Ovary (tissue), 9 donors: Measurements from ENCODE around the gene ZMIZ1. TPM values are rescaled to one million over a fixed set of nuclear protein-coding genes. Genes with fewer than 3 reads are reported as not detected.
A peak's percentile ranks its signal among the peaks of the same experiment; 100 is the strongest.

Experiments
- DNase-seq, 5 donors: peaks; one replicate each; pipeline ENCODE4 v3.0.0-alpha.2; 2019 to 2020
- H3K27ac ChIP-seq, 2 donors: fragments of 200-600 bp; one replicate each; pipeline versions ENCODE4 v1.5.1 to v1.8.0; 2019 to 2022
- H3K27me3 ChIP-seq: fragments of 200-600 bp; one replicate; pipeline ENCODE4 v1.8.0; 2022
- H3K36me3 ChIP-seq: fragments of 200-600 bp; sonication (generic); one replicate; pipeline ENCODE4 v1.5.1; 2019
- H3K4me1 ChIP-seq: one replicate; pipeline ENCODE4 v1.8.1; 2013; ENCODE audit warnings: mild to moderate bottlenecking, moderate library complexity; ENCODE audit not compliant: insufficient read depth
- H3K4me3 ChIP-seq: fragments of 200-600 bp; sonication (generic); one replicate; pipeline ENCODE4 v1.5.1; 2017
- H3K9me3 ChIP-seq, 2 donors: fragments of 200-600 bp in 1 of 2; sonication (generic) in 1 of 2; one replicate each; pipeline versions ENCODE4 v1.5.1 to v1.8.1; 2013 to 2019; ENCODE audit warnings: mild to moderate bottlenecking in 1 of 2, moderate library complexity in 1 of 2
- CTCF ChIP-seq, 3 donors: fragments of 450-650 bp in 2 of 3; fragments of 200-600 bp in 1 of 3; IDR thresholded peaks; one replicate each; pipeline versions ENCODE4 v1.5.1 to v1.8.0; 2016 to 2022; ENCODE audit warnings: antibody characterized with exemption in 3 of 3, mild to moderate bottlenecking in 1 of 3
- EP300 ChIP-seq: sonication (generic); formaldehyde crosslinking; IDR thresholded peaks from one replicate; pipeline ENCODE4 v1.6.1; 2017; ENCODE audit warnings: antibody characterized with exemption
- POLR2A ChIP-seq: fragments of 450-650 bp; IDR thresholded peaks from one replicate; pipeline ENCODE4 v1.6.1; 2017; ENCODE audit warnings: antibody characterized with exemption, mild to moderate bottlenecking, moderate library complexity
- WGBS, 3 donors: extraction: QIAGEN DNeasy Blood & Tissue Kit in 1 of 3; methylation state at CpG; one replicate each; pipeline versions ENCODE4 v1.1.5 to v1.1.7; 2013 to 2017; 5-methylcytosine and 5-hydroxymethylcytosine counted together
- intact Hi-C, 4 donors: fragments of 100-400 bp; cut with DNase I; formaldehyde crosslinking; loops; one replicate each; pipeline versions ENCODE4 v1.11.0 to v1.15.1; 2022 to 2023
- polyA plus RNA-seq, 2 donors: library from polyadenylated mRNA; stranded (reverse); fragments of 200-250 nt in 1 of 2; fragments of 350-450 nt in 1 of 2; fragmentation: Illumina TruSeq in 1 of 2; extraction: RNeasy Lipid Tissue Mini Kit (QIAGEN cat#74804) in 1 of 2; gene quantifications; one replicate each; pipeline ENCODE4 v1.2.3, GENCODE V29; 2013 to 2014
- total RNA-seq, 7 donors: library from RNA; depleted of rRNA in 2 of 7; stranded (reverse); fragments of >200 nt in 2 of 7; fragmentation: NEBNext Ultra II Directional in 3 of 7; extraction: Animal tissue kit (Norgen Biotek cat#: 25700) in 3 of 7; gene quantifications; one replicate each; pipeline versions ENCODE4 v1.1.0 to v1.2.4, GENCODE V29; 2016 to 2023
- donor health status: DM: no; HTN: no; CAD: no; lungs with moderate emphysema.
- donor health status: DM: no; HTN: no; CAD: no.
- donor health status: Bipolar disorder and iron deficiency.
- donor health status: DM: yes; HTN: yes; CAD: no.
- donor health status: DM: no; HTN: no; CAD: no.
- donor health status: DM: yes; HTN: yes; CAD: no.

ZMIZ1 gene
- total and polyA plus RNA-seq, 9 donors: 30.3 to 117 (median 69.1) TPM

- Histone ChIP-seq H3K27me3 (no peaks in the 10 kb centered on the region), H3K4me1 (peaks cover 56% of the 10 kb centered on the region), H3K27ac (peak overlapping the region; percentile 28 to 74), H3K9me3 (no peaks in the 10 kb centered on the region), H3K36me3 (no peaks in the 10 kb centered on the region), H3K4me3 (no peak overlapping the region)
- WGBS, 3 donors: 87 to 90% (median 87%) methylated on average over 9 of the region's 9 CpGs
- intact Hi-C loops: loop anchor here in 2 of 4 donors (5.0 kb wide), 1 partner anchor 73 kb away; no protein-coding TSS in a partner anchor
- TF ChIP-seq CTCF (IDR thresholded peaks at IDR 0.05): no peak
- TF ChIP-seq POLR2A: no peak
- no peak for TF ChIP-seq EP300
- no peak for DNase-seq
Observed at GRCh38 chr10:79145517-79146470, 77.0 kb downstream of the ZMIZ1 start.

- peak; percentile 64 to 76 (median 66) for DNase-seq
Observed at GRCh38 chr10:79146611-79147130, 77.9 kb downstream of the ZMIZ1 start.

GRCh38 chr10:79147306-79147705 is 78.5 kb downstream of the ZMIZ1 start:
- Histone ChIP-seq H3K4me1 (peaks cover 64% of the 10 kb centered on the region), H3K9me3 (no peaks in the 10 kb centered on the region), H3K27ac (peak overlapping the region; percentile 27 to 74), H3K4me3 (no peak overlapping the region), H3K27me3 (no peaks in the 10 kb centered on the region), H3K36me3 (no peaks in the 10 kb centered on the region)
- no peak for TF ChIP-seq CTCF (IDR thresholded peaks at IDR 0.05)
- no peak for TF ChIP-seq EP300
- no peak for TF ChIP-seq POLR2A
- WGBS, 3 donors: 75 to 88% (median 88%) methylated on average over 5 of the region's 5 CpGs
- intact Hi-C loops: loop anchor here in 2 of 4 donors (5.0 kb wide), 1 partner anchor 75 kb away; no protein-coding TSS in a partner anchor
- DNase-seq: no peak

More at GRCh38 chr10:79146611-79147130, 77.9 kb downstream of the ZMIZ1 start:
- TF ChIP-seq CTCF (IDR thresholded peaks at IDR 0.05) (peak in 2 of 3 donors; percentile 32 to 40), EP300 (no peak)
- Histone ChIP-seq H3K9me3 (no peaks in the 10 kb centered on the region), H3K36me3 (no peaks in the 10 kb centered on the region), H3K4me1 (peaks cover 62% of the 10 kb centered on the region), H3K4me3 (no peak overlapping the region), H3K27ac (peak overlapping the region; percentile 28 to 74), H3K27me3 (no peaks in the 10 kb centered on the region)
- intact Hi-C loops: loop anchor here in 2 of 4 donors (5.0 kb wide), 1 partner anchor 74 kb away; no protein-coding TSS in a partner anchor
- WGBS, 3 donors: 24 to 47% (median 38%) methylated on average over 13 of the region's 13 CpGs

GRCh38 chr10:79147796-79148451 is 79.2 kb downstream of the ZMIZ1 start:
- no peaks in the 10 kb centered on the region for H3K9me3 ChIP-seq
- no peak overlapping the region for H3K4me3 ChIP-seq
- H3K36me3 ChIP-seq: no peaks in the 10 kb centered on the region
- intact Hi-C loops: loop anchor here in 2 of 4 donors (5.0 kb wide), 1 partner anchor 76 kb away; no protein-coding TSS in a partner anchor
- WGBS, 3 donors: 50 to 63% (median 59%) methylated on average over 7 of the region's 7 CpGs
- H3K27ac ChIP-seq: peak overlapping the region in 1 of 2 donors; percentile 74
- no peak for DNase-seq
- peaks cover 64% of the 10 kb centered on the region for H3K4me1 ChIP-seq
- H3K27me3 ChIP-seq: no peaks in the 10 kb centered on the region
- no peak for TF ChIP-seq EP300
- TF ChIP-seq CTCF (IDR thresholded peaks at IDR 0.05): no peak
- no peak for TF ChIP-seq POLR2A
